Astrocyte (in vitro differentiated cells and primary cell): ENCODE measurements around the gene BEST1.

ENCODE experiments used
- EZH2 ChIP-seq: IDR thresholded peaks from 2 replicates; pipeline ENCODE4 v1.6.1; 2012; ENCODE audit warnings: mild to moderate bottlenecking, low read length, inconsistent platforms; ENCODE audit not compliant: insufficient read depth
- TF ChIP-seq, protein P1 (sequence below): IDR thresholded peaks from 2 replicates; pipeline ENCODE4 v1.5.1; 2011; ENCODE audit warnings: low read depth, mild to moderate bottlenecking, inconsistent platforms, low read length, moderate library complexity; ENCODE audit not compliant: insufficient read depth

DNA sequence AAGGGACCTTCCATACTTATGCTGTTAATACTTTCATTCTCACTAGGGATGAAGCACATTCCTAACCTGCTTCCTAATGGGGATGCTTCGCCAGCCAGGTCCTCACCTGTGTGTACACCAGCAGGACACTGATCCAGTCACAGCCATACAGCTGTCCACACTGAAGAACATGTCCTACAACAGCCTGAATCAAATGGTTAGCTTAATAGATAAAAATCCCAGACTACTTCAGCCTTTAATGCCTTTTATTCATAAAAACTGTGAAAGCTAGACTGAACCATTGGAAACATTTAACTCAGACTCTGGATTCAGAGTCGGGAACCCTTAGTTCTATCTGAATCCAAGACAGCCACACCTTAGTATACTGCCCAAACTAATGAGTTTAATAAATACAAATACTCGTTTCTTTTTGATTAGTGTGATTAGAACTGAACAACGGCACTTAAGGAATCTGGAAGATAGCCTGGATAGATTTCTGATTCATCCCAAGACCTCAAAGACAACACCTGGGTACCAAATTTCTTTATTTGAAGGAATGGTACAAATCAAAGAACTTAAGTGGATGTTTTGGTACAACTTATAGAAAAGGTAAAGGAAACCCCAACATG lies 14.0 kb downstream of the BEST1 start:
- TF ChIP-seq, protein P1, sequence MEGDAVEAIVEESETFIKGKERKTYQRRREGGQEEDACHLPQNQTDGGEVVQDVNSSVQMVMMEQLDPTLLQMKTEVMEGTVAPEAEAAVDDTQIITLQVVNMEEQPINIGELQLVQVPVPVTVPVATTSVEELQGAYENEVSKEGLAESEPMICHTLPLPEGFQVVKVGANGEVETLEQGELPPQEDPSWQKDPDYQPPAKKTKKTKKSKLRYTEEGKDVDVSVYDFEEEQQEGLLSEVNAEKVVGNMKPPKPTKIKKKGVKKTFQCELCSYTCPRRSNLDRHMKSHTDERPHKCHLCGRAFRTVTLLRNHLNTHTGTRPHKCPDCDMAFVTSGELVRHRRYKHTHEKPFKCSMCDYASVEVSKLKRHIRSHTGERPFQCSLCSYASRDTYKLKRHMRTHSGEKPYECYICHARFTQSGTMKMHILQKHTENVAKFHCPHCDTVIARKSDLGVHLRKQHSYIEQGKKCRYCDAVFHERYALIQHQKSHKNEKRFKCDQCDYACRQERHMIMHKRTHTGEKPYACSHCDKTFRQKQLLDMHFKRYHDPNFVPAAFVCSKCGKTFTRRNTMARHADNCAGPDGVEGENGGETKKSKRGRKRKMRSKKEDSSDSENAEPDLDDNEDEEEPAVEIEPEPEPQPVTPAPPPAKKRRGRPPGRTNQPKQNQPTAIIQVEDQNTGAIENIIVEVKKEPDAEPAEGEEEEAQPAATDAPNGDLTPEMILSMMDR = no peak
- TF ChIP-seq EZH2 = no peak
